GM12878 (cell line): ENCODE results near the gene RAB21. TPM values are rescaled to one million over a fixed set of nuclear protein-coding genes. Genes with fewer than 3 reads are reported as not detected.

Experiments used
- CREM ChIP-seq: IDR thresholded peaks from 2 replicates; pipeline ENCODE4 v1.6.1; 2014; ENCODE audit warnings: antibody characterized with exemption, low read depth
- CUX1 ChIP-seq: IDR thresholded peaks from 2 replicates; pipeline ENCODE4 v1.6.1; 2012; ENCODE audit warnings: improper control_type of control experiment, low read depth, low read length; ENCODE audit not compliant: insufficient replicate concordance
- E2F4 ChIP-seq: IDR thresholded peaks from 2 replicates; pipeline ENCODE4 v1.6.1; 2012; ENCODE audit warnings: low read depth, low read length, improper control_type of control experiment
- E4F1 ChIP-seq: fragments of 450-650 bp; IDR thresholded peaks from 2 replicates; pipeline ENCODE4 v1.6.1; 2018; ENCODE audit warnings: borderline replicate concordance, mild to moderate bottlenecking; ENCODE audit not compliant: partially characterized antibody
- EP300 ChIP-seq, 2 experiments: fragments of 150-350 bp in 1 of 2; IDR thresholded peaks; 2 replicates each; pipeline ENCODE4 v1.6.1; 2011 to 2012; ENCODE audit warnings: low read depth in 2 of 2, low read length in 2 of 2, borderline replicate concordance in 1 of 2, improper control_type of control experiment in 1 of 2, inconsistent platforms in 1 of 2; ENCODE audit not compliant: control insufficient read depth in 1 of 2
- MTA2 ChIP-seq: fragments of 450-650 bp; IDR thresholded peaks from 2 replicates; pipeline ENCODE4 v1.6.1; 2016; ENCODE audit warnings: low read depth, mild to moderate bottlenecking, moderate library complexity
- NFXL1 ChIP-seq: fragments of 450-650 bp; IDR thresholded peaks from 2 replicates; pipeline ENCODE4 v1.6.1; 2017; ENCODE audit warnings: antibody characterized with exemption, mild to moderate bottlenecking, borderline replicate concordance
- NFYA ChIP-seq: IDR thresholded peaks from 2 replicates; pipeline ENCODE4 v1.6.1; 2011; ENCODE audit warnings: low read depth, mild to moderate bottlenecking, low read length, improper control_type of control experiment, borderline replicate concordance
- POLR2A ChIP-seq: IDR thresholded peaks from 2 replicates; pipeline ENCODE4 v1.6.1; 2011; ENCODE audit warnings: low read depth, mild to moderate bottlenecking, low read length
- RELB ChIP-seq: fragments of 450-650 bp; IDR thresholded peaks from 2 replicates; pipeline ENCODE4 v1.6.1; 2017; ENCODE audit warnings: low read depth, mild to moderate bottlenecking, moderate library complexity
- RUNX3 ChIP-seq: IDR thresholded peaks from 2 replicates; pipeline ENCODE4 v1.6.1; 2012; ENCODE audit warnings: low read length, inconsistent platforms
- TAF1 ChIP-seq: IDR thresholded peaks from 2 replicates; pipeline ENCODE4 v1.6.1; 2011; ENCODE audit warnings: mild to moderate bottlenecking, low read depth, low read length, borderline replicate concordance
- ZNF687 ChIP-seq: fragments of 450-650 bp; IDR thresholded peaks from 2 replicates; pipeline ENCODE4 v1.6.1; 2017; ENCODE audit warnings: mild to moderate bottlenecking, moderate library complexity
- polyA plus RNA-seq, 11 experiments: library from polyadenylated mRNA; depleted of rRNA in 4 of 11; unstranded in 6 of 11; stranded (reverse) in 5 of 11; fragments of >200 nt; fragmentation: Nextera tagmentation in 4 of 11; fragmentation: Illumina TruSeq in 1 of 11; extraction: Ambion mirVana in 4 of 11; extraction: Trizol in 1 of 11; gene quantifications; 1 replicate in 1 of 11; 2 replicates in 10 of 11; pipeline versions ENCODE4 v1.2.1 to v1.2.3, GENCODE V29; 2011 to 2016; ENCODE audit warnings: inconsistent platforms in 2 of 11, missing spikeins in 2 of 11, low read depth in 1 of 11
- total RNA-seq, 4 experiments: library from RNA; depleted of rRNA in 3 of 4; stranded (reverse); fragments of >200 nt in 3 of 4; fragmentation: Illumina TruSeq in 1 of 4; extraction: Trizol in 1 of 4; gene quantifications; 2 replicates each; pipeline versions ENCODE4 v1.2.1 to v1.2.3, GENCODE V29; 2013 to 2021

The RAB21 gene
- total and polyA plus RNA-seq, 10 of the 15 experiments (the other 5 are each of a cell fraction or from before 2014, with no cell fraction given) = 2.8 to 42.8 (median 16.1) TPM

GRCh38 chr12:71755146-71755892, 656 bp downstream of the RAB21 start (continued):
- no peak for TF ChIP-seq CUX1
- no peak for TF ChIP-seq NFXL1
- TF ChIP-seq RELB = peak; percentile 93
- TF ChIP-seq POLR2A = peak; percentile 7; the same call in 1 of the 2 replicates
- peak; percentile 75 for TF ChIP-seq E2F4
- TF ChIP-seq NFYA = no peak
- peak; percentile 54 for TF ChIP-seq CREM
- TF ChIP-seq MTA2 = peak; percentile 71
- TF ChIP-seq EP300 (IDR thresholded peaks at IDR 0.05; ENCODE audit: borderline replicate concordance in 1 of 2, control insufficient read depth in 1 of 2, low read depth in 2 of 2, low read length in 2 of 2) = peak; percentile 30 to 63; a peak in 1 of 4 replicates
- TF ChIP-seq E4F1 = no peak
- peak; percentile 85 for TF ChIP-seq RUNX3
- peak; percentile 52; the same call in 1 of the 2 replicates for TF ChIP-seq TAF1
- TF ChIP-seq ZNF687 = peak; percentile 12; the same call in 1 of the 2 replicates
